ENCODE data around the gene LY9.
"Not testable (repeated sequence)": the region's sequence is repeated elsewhere in the genome, so short reads cannot be mapped to it uniquely, and the experiment has no call there.

DNA sequence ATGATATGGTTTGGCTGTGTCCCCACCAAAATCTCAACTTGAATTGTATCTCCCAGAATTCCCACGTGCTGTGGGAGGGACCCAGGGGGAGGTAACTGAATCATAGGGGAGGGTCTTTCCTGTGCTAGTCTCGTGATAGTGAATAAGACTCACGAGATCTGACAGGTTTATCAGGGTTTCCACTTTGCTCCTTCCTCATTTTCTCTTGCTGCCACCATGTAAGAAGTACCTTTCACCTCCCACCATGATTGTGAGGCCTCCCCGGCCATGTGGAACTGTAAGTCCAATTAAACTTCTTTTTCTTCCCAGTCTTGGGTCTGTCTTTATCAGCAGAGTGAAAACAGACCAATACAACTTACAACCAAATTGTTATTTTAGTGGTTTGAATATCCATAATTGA is 71.7 kb downstream of the LY9 start:
- TF ChIP-seq, protein P1, sequence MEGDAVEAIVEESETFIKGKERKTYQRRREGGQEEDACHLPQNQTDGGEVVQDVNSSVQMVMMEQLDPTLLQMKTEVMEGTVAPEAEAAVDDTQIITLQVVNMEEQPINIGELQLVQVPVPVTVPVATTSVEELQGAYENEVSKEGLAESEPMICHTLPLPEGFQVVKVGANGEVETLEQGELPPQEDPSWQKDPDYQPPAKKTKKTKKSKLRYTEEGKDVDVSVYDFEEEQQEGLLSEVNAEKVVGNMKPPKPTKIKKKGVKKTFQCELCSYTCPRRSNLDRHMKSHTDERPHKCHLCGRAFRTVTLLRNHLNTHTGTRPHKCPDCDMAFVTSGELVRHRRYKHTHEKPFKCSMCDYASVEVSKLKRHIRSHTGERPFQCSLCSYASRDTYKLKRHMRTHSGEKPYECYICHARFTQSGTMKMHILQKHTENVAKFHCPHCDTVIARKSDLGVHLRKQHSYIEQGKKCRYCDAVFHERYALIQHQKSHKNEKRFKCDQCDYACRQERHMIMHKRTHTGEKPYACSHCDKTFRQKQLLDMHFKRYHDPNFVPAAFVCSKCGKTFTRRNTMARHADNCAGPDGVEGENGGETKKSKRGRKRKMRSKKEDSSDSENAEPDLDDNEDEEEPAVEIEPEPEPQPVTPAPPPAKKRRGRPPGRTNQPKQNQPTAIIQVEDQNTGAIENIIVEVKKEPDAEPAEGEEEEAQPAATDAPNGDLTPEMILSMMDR (IDR thresholded peaks at IDR 0.05): not testable (repeated sequence)
- TF ChIP-seq ESRRA (IDR thresholded peaks at IDR 0.05; ENCODE audit: borderline replicate concordance, low read length); JUN (IDR thresholded peaks at IDR 0.05); BHLHE40 (IDR thresholded peaks at IDR 0.05; ENCODE audit: low read depth, low read length); POLR2A (IDR thresholded peaks at IDR 0.05; ENCODE audit: low read length): not testable (repeated sequence)
- TF ChIP-seq, protein P2, sequence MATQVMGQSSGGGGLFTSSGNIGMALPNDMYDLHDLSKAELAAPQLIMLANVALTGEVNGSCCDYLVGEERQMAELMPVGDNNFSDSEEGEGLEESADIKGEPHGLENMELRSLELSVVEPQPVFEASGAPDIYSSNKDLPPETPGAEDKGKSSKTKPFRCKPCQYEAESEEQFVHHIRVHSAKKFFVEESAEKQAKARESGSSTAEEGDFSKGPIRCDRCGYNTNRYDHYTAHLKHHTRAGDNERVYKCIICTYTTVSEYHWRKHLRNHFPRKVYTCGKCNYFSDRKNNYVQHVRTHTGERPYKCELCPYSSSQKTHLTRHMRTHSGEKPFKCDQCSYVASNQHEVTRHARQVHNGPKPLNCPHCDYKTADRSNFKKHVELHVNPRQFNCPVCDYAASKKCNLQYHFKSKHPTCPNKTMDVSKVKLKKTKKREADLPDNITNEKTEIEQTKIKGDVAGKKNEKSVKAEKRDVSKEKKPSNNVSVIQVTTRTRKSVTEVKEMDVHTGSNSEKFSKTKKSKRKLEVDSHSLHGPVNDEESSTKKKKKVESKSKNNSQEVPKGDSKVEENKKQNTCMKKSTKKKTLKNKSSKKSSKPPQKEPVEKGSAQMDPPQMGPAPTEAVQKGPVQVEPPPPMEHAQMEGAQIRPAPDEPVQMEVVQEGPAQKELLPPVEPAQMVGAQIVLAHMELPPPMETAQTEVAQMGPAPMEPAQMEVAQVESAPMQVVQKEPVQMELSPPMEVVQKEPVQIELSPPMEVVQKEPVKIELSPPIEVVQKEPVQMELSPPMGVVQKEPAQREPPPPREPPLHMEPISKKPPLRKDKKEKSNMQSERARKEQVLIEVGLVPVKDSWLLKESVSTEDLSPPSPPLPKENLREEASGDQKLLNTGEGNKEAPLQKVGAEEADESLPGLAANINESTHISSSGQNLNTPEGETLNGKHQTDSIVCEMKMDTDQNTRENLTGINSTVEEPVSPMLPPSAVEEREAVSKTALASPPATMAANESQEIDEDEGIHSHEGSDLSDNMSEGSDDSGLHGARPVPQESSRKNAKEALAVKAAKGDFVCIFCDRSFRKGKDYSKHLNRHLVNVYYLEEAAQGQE (IDR thresholded peaks at IDR 0.05): not testable (repeated sequence)
